ENCODE measurements around the gene HABP2. TPM values are rescaled to one million over a fixed set of nuclear protein-coding genes. Genes with fewer than 3 reads are reported as not detected.

Gene HABP2
- total RNA-seq, 1 donor from 2014 or later, result not detected

GRCh38 chr10:113631684-113632367 is 79.0 kb downstream of the HABP2 start:
- no peak for DNase-seq

Other genes starting within 250 kb of the HABP2 start
- 13.6 TPM for gene NRAP, start 111.0 kb downstream of the HABP2 start, total RNA-seq
- 21.8 TPM for gene CASP7, start 126.9 kb downstream of the HABP2 start, total RNA-seq
- not detected for gene PLEKHS1, start 198.6 kb downstream of the HABP2 start, total RNA-seq